Caco-2 (cell line): ENCODE data around the gene VEPH1. TPM values are rescaled to one million over a fixed set of nuclear protein-coding genes. Genes with fewer than 3 reads are reported as not detected.

ENCODE experiments used
- BruUV-seq: library from RNA; stranded (reverse); fragments of 400-500 nt; replicated peaks from 2 replicates; lab custom pipeline; 2021; lab: Mats Ljungman, UMichigan
- CTCF ChIA-PET: fragments of 300-600 bp; sonication (Branson Sonifier 250); formaldehyde crosslinking; loops from one replicate; lab custom pipeline; 2022; ENCODE audit warnings: antibody characterized with exemption; lab: Charles Lee
- POLR2A ChIA-PET: fragments of 300-600 bp; sonication (Branson Sonifier 250); formaldehyde crosslinking; loops from one replicate; lab custom pipeline; 2022; ENCODE audit warnings: antibody characterized with exemption; lab: Charles Lee
- DNase-seq, 2 experiments: peaks; one replicate each; pipeline versions ENCODE4 v3.0.0 to v3.0.0-alpha.2; 2020 to 2022
- H3K27me3 ChIP-seq: replicated peaks from 2 replicates; pipeline ENCODE4 v1.6.0; 2011; ENCODE audit warnings: low read length; ENCODE audit not compliant: control insufficient read depth, insufficient read depth
- H3K36me3 ChIP-seq: 2 replicates; pipeline ENCODE4 v1.5.1; 2011; ENCODE audit warnings: low read length; ENCODE audit not compliant: control insufficient read depth, insufficient read depth
- H3K4me1 ChIP-seq: fragments of 250-450 bp; sonication (Bioruptor Pico); 2 replicates; pipeline ENCODE4 v1.5.1; 2020; ENCODE audit warnings: mild to moderate bottlenecking
- H3K4me3 ChIP-seq: 2 replicates; pipeline ENCODE4 v1.5.1; 2011; ENCODE audit warnings: low read depth, mild to moderate bottlenecking, control low read depth, low read length
- H3K9me3 ChIP-seq: fragments of 250-450 bp; sonication (Bioruptor Pico); 2 replicates; pipeline ENCODE4 v1.5.1; 2020; ENCODE audit warnings: mild to moderate bottlenecking, moderate library complexity
- H3K27ac Mint-ChIP-seq: one replicate; pipeline ENCODE4 v1.8.0; 2022; ENCODE audit warnings: mixed read lengths; ENCODE audit not compliant: unreplicated experiment
- H3K27me3 Mint-ChIP-seq: one replicate; pipeline ENCODE4 v1.8.0; 2022; ENCODE audit warnings: mixed read lengths; ENCODE audit not compliant: insufficient read depth, unreplicated experiment
- H3K36me3 Mint-ChIP-seq: one replicate; pipeline ENCODE4 v1.8.0; 2022; ENCODE audit warnings: mild to moderate bottlenecking, mixed read lengths; ENCODE audit not compliant: insufficient read depth, unreplicated experiment
- H3K4me1 Mint-ChIP-seq: one replicate; pipeline ENCODE4 v1.8.0; 2022; ENCODE audit warnings: low read depth, mixed read lengths; ENCODE audit not compliant: unreplicated experiment
- H3K4me3 Mint-ChIP-seq: one replicate; pipeline ENCODE4 v1.8.0; 2022; ENCODE audit warnings: mild to moderate bottlenecking, moderate library complexity, mixed read lengths; ENCODE audit not compliant: unreplicated experiment
- H3K9me3 Mint-ChIP-seq: one replicate; pipeline ENCODE4 v1.8.0; 2022; ENCODE audit warnings: mixed read lengths; ENCODE audit not compliant: unreplicated experiment
- CTCF ChIP-seq, 2 experiments: fragments of 200-600 bp in 1 of 2; IDR thresholded peaks; 1 replicate in 1 of 2; 2 replicates in 1 of 2; pipeline versions ENCODE4 v1.5.1 to v1.8.0; 2011 to 2022; ENCODE audit warnings: antibody characterized with exemption in 1 of 2, control low read depth in 1 of 2, inconsistent platforms in 1 of 2, low read depth in 1 of 2, low read length in 1 of 2, mild to moderate bottlenecking in 1 of 2, moderate library complexity in 1 of 2; ENCODE audit not compliant: insufficient read depth in 1 of 2, severe bottlenecking in 1 of 2, unreplicated experiment in 1 of 2
- intact Hi-C: fragments of 100-400 bp; cut with micrococcal nuclease; formaldehyde crosslinking; loops from one replicate; pipeline ENCODE4 v1.10.0; 2022; ENCODE audit not compliant: unreplicated experiment
- total RNA-seq: library from RNA; stranded (reverse); gene quantifications from 2 replicates; pipeline ENCODE4 v1.2.3, GENCODE V29; 2022

VEPH1 gene
- total RNA-seq, 1 experiment from 2014 or later, result 12.0 TPM

GRCh38 chr3:157381606-157382005, 121.6 kb downstream of the VEPH1 start:
- no peak for DNase-seq
- POLR2A ChIA-PET, result no interaction called here
- TF ChIP-seq CTCF (IDR thresholded peaks at IDR 0.05; ENCODE audit: insufficient read depth in 1 of 2, low read depth in 1 of 2, low read length in 1 of 2, severe bottlenecking in 1 of 2, unreplicated experiment in 1 of 2), result no peak
- BruUV-seq, result no TSS peak
- Histone ChIP-seq H3K4me3 (no peak overlapping the region), H3K4me1 (no peaks in the 10 kb centered on the region), H3K27me3 (no peaks in the 10 kb centered on the region), H3K9me3 (no peaks in the 10 kb centered on the region), H3K36me3 (no peaks in the 10 kb centered on the region)
- Mint-ChIP-seq H3K36me3 (no peaks in the 10 kb centered on the region), H3K27me3 (peaks cover 11% of the 10 kb centered on the region), H3K4me3 (no peak overlapping the region), H3K9me3 (peaks cover 10% of the 10 kb centered on the region), H3K4me1 (peaks cover 11% of the 10 kb centered on the region), H3K27ac (no peak overlapping the region)
- intact Hi-C loops, result no loop called here
- CTCF ChIA-PET, result no interaction called here

GRCh38 chr3:157379525-157380140, 123.6 kb downstream of the VEPH1 start:
- POLR2A ChIA-PET, result no interaction called here
- intact Hi-C loops, result no loop called here
- H3K4me1 Mint-ChIP-seq, result peaks cover 11% of the 10 kb centered on the region
- no peak overlapping the region for H3K4me3 Mint-ChIP-seq
- no peaks in the 10 kb centered on the region for H3K4me1 ChIP-seq
- H3K36me3 ChIP-seq, result no peaks in the 10 kb centered on the region
- no peak for DNase-seq
- no peak for TF ChIP-seq CTCF (IDR thresholded peaks at IDR 0.05; ENCODE audit: insufficient read depth in 1 of 2, low read depth in 1 of 2, low read length in 1 of 2, severe bottlenecking in 1 of 2, unreplicated experiment in 1 of 2)
- no TSS peak for BruUV-seq
- H3K36me3 Mint-ChIP-seq, result no peaks in the 10 kb centered on the region
- CTCF ChIA-PET, result no interaction called here
- H3K9me3 ChIP-seq, result no peaks in the 10 kb centered on the region
- no peak overlapping the region for H3K4me3 ChIP-seq
- peaks cover 4% of the 10 kb centered on the region for H3K27me3 Mint-ChIP-seq
- no peak overlapping the region for H3K27ac Mint-ChIP-seq
- no peaks in the 10 kb centered on the region for H3K27me3 ChIP-seq
- H3K9me3 Mint-ChIP-seq, result peaks cover 10% of the 10 kb centered on the region

- POLR2A ChIA-PET, result no interaction called here
- CTCF ChIA-PET, result no interaction called here
- no TSS peak for BruUV-seq
- Mint-ChIP-seq H3K4me3 (no peak overlapping the region), H3K9me3 (peaks cover 10% of the 10 kb centered on the region), H3K36me3 (no peaks in the 10 kb centered on the region), H3K27ac (no peak overlapping the region), H3K4me1 (peaks cover 23% of the 10 kb centered on the region), H3K27me3 (no peaks in the 10 kb centered on the region)
- no peak for TF ChIP-seq CTCF (IDR thresholded peaks at IDR 0.05; ENCODE audit: insufficient read depth in 1 of 2, low read depth in 1 of 2, low read length in 1 of 2, severe bottlenecking in 1 of 2, unreplicated experiment in 1 of 2)
- no peak for DNase-seq
- Histone ChIP-seq H3K9me3 (no peaks in the 10 kb centered on the region), H3K36me3 (no peaks in the 10 kb centered on the region), H3K27me3 (no peaks in the 10 kb centered on the region), H3K4me1 (peaks cover 16% of the 10 kb centered on the region), H3K4me3 (no peak overlapping the region)
- intact Hi-C loops, result no loop called here
Measured at GRCh38 chr3:157376603-157377300, 126.5 kb downstream of the VEPH1 start.
